Gastroesophageal sphincter (tissue), 3 donors: ENCODE data around the gene SAPCD1.

ENCODE experiments used
- EP300 ChIP-seq: sonication (generic); formaldehyde crosslinking; IDR thresholded peaks from one replicate; pipeline ENCODE4 v1.6.1; 2017; ENCODE audit warnings: antibody characterized with exemption, mild to moderate bottlenecking
- POLR2A ChIP-seq, 2 donors: fragments of 450-650 bp; IDR thresholded peaks; one replicate each; pipeline ENCODE4 v1.6.1; 2017; ENCODE audit warnings: antibody characterized with exemption in 2 of 2, mild to moderate bottlenecking in 2 of 2, moderate library complexity in 1 of 2
- POLR2AphosphoS5 ChIP-seq: sonication (generic); formaldehyde crosslinking; IDR thresholded peaks from one replicate; pipeline ENCODE4 v1.6.1; 2017; ENCODE audit warnings: antibody characterized with exemption
- TF ChIP-seq, protein P1 (sequence below), 4 experiments: fragments of 200-600 bp in 2 of 4; fragments of 450-650 bp in 2 of 4; sonication (generic) in 1 of 4; IDR thresholded peaks; one replicate each; pipeline ENCODE4 v1.5.1; 2017 to 2019; ENCODE audit warnings: antibody characterized with exemption in 4 of 4, mild to moderate bottlenecking in 2 of 4, moderate library complexity in 2 of 4

DNA sequence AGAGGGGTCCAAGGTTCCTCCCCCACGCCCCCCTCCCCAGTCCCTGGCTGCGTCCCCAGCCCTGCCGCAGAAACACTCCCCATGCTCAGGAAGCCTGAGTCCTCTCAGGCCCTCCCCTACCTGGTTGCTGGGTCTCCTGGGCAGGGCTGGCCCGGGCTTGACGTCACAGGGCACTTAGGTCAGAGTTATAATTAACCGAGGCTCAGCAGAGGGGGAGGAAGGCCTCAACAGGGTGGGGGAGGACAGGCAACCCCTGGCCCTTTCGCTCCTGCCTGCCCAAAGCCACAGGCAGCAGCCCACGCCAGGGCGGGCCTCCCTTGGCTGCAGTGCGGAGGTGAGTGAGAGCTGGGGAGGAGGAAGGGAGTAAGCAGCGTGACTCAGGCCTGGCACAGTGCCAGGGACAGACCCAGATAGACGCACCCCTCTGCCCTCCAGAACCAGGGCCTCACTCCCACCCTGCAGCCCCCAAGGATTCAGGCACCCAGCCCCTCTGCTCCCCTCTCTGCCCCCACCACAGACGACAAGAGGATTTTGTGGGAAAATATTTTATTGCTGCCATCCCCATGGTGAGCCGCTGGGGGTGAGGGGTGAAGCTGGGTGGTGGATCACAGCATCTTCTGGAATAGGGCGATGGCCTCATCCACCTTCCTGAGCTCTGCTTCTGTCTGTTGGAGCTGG lies 14.7 kb downstream of the SAPCD1 start, which contains the start of gene VWA7:
- TF ChIP-seq, protein P1, sequence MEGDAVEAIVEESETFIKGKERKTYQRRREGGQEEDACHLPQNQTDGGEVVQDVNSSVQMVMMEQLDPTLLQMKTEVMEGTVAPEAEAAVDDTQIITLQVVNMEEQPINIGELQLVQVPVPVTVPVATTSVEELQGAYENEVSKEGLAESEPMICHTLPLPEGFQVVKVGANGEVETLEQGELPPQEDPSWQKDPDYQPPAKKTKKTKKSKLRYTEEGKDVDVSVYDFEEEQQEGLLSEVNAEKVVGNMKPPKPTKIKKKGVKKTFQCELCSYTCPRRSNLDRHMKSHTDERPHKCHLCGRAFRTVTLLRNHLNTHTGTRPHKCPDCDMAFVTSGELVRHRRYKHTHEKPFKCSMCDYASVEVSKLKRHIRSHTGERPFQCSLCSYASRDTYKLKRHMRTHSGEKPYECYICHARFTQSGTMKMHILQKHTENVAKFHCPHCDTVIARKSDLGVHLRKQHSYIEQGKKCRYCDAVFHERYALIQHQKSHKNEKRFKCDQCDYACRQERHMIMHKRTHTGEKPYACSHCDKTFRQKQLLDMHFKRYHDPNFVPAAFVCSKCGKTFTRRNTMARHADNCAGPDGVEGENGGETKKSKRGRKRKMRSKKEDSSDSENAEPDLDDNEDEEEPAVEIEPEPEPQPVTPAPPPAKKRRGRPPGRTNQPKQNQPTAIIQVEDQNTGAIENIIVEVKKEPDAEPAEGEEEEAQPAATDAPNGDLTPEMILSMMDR (IDR thresholded peaks at IDR 0.05) = no peak
- TF ChIP-seq POLR2AphosphoS5 (peak; percentile 44), POLR2A (IDR thresholded peaks at IDR 0.05) (no peak), EP300 (no peak)
